HG03025 (cell line): ENCODE data around the gene CIDEB.

Experiments
- ATAC-seq: cut with Tn5 transposase; IDR thresholded peaks from one replicate; pipeline ENCODE4 v1.9.1; 2021; ENCODE audit warnings: mild to moderate bottlenecking, moderate library complexity; ENCODE audit not compliant: unreplicated experiment, low FRiP score

CIDEB gene

DNA sequence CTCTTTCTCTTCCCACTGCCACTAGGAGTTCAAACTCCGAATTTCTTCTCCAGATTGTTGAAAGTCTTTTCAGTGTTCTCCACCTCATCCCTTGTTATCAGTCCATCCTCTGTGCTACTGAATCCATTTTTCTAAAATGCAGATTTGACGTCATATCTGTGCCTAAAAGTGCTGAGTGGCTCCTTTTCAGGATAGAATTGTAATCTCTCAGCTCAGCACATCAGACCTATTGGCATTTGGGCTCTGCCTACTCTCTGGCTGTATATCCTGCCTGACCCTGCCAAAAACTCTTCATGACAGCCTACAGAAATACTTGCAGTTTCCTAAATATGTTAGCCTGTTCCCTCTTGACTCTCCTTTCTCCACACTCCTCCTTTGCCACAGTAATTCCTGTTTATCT is 35.3 kb downstream of the CIDEB start:
- no peak for ATAC-seq

- ATAC-seq: no peak
Observed at GRCh38 chr14:24271834-24272263, 35.9 kb downstream of the CIDEB start.

- ATAC-seq: peak; percentile 81
Observed at GRCh38 chr14:24271134-24271833, 36.5 kb downstream of the CIDEB start, which contains the start of gene RABGGTA. Gene RABGGTA, minus strand, starts transcription at chr14:24271597. Its CDS starts 482 bp downstream, at chr14:24271115.

- ATAC-seq: no peak
Observed at GRCh38 chr14:24270537-24271133, 37.1 kb downstream of the CIDEB start.

- ATAC-seq: no peak
Observed at GRCh38 chr14:24269910-24270536, 37.8 kb downstream of the CIDEB start.

DNA sequence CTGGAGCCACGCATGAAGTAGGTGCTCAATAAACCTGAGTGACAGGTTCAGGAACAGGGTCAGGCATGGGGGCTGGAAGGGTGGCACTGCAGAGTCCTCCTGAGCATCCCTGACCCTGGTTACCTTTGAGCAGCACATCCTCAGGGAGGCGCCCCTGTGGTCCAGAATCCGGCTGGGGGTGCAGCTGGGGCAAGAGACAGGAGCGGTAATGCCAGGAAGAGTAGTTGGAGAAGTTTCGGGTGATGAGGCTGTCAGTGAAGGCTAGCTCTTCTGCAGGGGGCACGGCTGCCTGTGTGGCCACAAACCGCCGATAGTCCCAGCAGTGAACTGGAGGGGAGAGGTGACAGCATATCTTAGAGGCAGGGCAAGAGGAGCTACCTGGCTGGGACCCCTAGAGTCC is 38.4 kb downstream of the CIDEB start:
- ATAC-seq: no peak

DNA sequence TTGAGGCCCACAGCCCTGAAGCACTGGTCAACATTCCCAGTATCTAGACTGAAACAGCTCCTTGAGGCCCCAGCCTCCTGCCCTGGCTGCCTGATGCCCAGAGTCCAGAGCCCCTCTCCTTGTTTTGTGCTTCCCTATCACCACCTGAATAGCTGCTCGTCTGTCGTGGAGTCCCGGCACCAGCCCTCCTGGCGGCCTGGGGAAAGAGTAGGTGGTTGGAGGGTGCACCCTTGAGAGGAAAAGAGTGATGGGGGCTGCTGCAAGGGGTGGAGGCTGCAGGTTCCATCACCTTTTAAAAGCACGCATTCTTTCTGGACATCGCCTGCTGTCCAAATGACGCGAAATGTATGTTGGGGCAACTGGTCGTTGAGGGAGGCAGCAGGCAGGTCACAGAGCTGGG is 39.6 kb downstream of the CIDEB start:
- ATAC-seq: no peak

- ATAC-seq: no peak
Observed at GRCh38 chr14:24267516-24267915, 40.3 kb downstream of the CIDEB start.

DNA sequence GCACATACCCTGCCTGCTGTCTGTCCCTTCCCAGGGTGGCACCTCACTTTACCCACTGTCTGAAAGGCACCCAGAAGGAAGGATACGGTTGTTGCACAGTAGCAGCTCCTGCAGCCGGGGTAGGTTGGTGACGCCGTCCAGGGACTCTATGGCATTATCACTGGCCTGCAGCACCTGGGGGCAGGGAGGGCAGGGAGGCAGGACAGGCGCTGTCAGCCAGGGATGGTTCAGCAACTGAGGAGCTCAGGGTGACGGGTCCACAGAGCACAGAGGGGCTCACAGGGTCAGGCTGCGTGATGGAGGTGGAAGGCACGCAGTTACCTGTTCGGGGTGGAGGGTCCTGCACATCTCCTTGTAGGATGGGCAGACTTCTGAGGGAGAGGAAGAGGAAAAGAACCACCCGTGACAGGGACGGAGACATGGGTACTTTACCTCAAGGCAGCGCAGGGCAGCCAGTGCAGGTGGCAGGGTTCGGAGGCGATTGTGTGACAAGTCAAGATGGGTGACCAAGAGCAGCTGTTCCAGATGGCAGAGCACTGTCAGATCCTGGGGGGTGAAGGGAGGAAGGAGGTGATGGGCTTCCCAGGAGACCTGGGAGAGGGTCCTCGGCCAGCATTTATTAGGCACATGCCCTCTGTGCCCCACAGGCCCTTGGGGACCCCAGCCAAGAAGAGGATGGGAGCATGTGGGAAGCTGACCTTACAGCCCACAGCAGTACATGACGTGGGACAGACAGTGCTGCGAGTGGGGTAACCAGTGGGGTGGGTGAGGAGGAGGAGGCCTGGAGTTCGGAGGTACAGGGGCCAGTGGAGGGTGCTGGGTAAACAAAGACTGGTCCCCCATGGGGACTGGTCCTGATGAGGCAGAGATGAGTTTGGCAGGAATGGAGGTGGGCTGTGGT is 41.2 kb downstream of the CIDEB start:
- ATAC-seq: no peak

- ATAC-seq: no peak
Observed at GRCh38 chr14:24264298-24264697, 43.5 kb downstream of the CIDEB start.

GRCh38 chr14:24263848-24264247 is 43.9 kb downstream of the CIDEB start:
- ATAC-seq: no peak

DNA sequence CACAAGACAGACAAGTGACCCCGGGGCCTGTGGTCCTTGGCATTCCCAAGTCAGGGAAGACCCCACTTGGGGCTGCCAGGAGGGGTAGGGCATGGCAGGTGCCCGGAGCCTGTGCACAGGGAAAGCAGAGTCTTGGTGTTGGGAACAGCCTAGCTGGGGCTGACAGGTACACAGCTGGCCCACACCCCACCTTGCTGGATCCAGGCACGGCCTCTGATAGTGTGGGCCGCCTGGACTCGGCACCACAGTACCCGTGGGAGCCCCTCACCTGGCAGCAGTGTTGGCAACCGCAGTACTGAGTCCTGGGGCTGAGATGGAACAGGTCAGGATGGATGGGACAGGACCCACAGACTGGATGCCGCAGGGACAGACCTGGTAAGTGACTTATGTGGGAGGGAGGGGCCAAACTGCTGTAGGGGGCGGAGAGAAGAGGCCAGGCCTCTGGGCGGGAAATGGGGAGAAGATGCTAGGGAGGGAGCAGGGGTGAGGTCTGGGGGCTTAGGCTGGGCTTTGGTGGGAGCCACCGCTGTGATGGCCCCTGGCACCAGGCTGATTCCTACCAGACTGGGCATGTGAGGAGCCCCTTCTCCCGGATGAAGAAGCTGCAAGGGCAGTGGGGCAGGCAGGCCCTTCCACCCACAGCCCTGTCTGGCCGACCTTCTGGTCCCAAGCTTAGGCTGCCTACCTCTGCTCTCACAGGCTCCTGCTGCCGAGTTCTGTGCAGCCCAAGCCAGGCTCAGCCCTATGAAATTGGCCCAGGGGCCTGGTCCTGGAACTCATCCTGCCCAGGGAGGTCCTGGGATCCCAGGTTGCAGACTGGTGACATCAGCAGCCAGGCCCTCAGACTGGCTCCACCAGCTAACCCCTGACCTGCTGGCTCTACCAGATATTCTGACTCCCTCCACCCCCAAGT is 44.7 kb downstream of the CIDEB start, which contains the start of gene TGM1:
TSS of gene TGM1 (minus strand) at position 357 of the 913 bp plus-strand sequence. CDS start 825 bp downstream, outside the sequence.
- ATAC-seq: no peak

DNA sequence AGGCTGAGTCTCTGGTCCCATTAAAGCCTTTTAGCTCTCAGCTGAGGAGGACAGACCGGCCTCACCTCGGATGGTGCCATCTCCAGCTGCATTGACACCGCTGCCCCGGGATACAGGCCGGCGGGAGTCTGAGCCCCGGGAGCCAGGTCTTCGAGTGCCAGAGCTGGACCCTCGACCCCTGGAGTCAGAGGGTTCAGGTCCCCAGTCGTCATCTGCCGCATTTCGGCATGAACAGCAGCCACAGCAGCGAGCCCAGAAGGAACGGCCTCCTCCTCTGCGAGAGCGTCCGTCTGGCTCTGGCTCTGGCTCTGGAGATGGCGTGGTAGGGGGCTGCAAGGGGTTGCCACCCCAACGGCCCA is 45.8 kb downstream of the CIDEB start:
- no peak for ATAC-seq

DNA sequence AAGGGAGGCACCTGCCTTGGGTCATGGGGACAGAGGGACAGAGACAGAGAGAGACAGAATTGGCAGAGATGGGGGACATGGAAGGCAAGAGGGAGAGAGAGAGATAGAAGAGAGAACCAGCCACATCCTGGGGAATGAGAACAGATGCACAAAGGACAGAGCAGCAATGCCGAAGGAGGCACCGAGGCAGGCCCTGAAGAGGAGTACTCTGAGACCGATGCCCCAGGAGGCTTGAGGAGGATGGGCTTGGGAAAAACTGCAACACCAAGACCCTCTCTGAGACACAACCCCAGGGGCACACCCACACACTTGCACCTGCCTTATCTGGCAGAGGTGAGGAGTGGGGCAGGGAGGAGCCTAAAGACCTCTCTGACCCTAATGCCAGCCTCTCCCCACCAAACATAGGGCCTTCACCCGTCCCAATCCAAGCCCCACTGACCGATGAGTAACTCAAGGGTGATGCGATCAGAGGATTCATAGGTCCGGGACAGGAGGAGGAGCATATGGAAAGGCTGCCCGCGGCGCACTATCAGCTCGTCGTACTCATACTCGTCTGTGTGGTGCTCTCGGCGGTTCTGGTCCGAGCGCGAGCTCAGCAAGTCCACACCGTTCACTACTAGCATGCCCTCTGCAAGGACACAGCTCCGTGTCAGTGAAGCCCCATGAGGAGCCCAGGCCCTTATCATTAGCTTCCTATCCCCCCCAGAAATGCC is 46.4 kb downstream of the CIDEB start:
- ATAC-seq: no peak

DNA sequence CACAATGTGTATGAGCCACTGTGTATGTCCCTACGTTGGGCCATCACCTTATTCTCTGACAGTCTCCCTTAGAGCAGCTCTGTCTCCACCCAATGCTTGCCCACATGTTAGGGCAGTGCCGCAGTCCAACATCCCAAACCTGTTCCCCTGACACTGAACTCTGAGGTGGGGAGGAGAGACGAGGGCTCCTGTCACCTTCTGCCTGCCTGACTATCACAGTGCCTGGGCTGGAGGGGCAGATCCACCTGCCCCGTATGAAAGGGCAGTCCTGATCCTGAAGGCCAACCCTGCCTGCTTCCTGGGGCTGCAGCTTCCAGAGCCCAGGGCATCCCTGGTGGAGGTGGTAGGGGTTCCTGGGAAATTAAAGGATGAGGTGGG is 47.0 kb downstream of the CIDEB start:
- ATAC-seq: no peak

DNA sequence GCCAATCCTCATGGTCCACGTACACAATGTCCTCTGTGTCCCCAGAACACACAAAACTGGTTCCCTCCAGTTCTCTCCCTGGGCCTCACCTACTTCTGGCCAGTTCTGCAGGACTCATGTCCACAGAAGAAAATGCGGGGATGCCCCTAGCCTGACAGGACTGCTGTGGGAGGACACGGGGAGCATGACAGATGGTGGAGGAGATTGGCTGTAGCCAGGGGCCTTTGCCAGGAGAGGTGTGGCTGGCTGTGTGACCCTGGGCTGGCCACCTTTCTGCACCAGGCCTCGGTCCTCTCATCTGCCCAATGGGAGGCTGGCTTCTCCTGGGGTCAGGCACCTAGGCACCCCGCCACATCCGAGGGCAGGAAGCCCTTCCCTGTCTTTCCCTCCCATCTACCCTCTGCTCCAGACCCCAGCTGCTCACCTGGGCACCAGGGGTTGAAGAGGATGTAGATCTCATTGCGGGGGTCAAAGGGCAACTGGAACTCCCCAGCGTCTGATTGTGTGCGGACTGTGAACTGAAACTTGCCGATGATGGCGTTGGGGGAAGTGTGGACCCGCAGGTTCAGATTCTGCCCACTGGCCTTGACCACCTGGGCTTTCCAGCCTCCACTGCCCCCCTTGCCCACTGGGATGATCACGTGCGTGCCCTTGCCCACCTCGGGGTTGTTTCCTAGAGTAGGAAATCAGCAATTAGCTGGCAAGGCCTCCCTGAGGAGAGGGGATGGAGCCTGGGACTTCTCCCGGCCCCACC is 47.6 kb downstream of the CIDEB start:
- no peak for ATAC-seq

DNA sequence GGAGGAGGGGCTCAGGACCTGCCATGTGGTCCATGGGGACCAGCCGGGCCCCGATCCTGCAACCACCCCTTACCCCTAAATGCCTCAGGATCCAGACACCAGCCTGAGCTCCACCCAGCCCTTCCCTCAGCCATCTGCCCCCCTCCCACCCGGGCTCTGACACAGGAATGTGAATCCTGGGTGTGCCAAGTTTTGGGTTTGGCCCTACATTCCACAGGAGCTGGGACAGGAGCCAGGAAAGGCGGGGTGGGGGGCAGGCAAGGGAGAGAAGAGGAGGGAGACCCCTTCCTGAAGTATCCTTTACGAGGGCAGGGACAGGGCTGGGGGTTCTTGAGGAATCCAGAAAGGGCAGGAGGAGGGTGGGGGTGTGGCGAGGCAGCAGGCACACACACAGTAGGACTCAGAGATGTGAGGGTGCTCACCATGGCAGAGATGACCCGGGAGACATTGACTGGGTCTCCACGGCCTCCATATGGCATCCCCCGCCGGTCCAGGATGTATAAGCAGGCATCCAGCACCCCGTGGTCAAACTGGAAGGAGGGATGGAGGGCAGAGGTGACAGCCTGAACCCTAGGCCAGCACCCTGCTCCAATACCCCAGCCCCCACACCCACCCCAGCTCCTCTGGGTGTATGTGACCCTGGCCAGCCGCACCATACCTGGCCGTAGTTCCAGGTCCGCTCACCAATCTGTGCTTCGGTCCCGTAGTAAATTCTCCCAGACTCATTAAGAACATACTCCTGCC is 48.3 kb downstream of the CIDEB start:
- no peak for ATAC-seq
